Embryonic facial prominence (tissue), 1 donor: Measurements from ENCODE around the gene C1orf87.
"Not testable (repeated sequence)": the region's sequence is repeated elsewhere in the genome, so short reads cannot be mapped to it uniquely, and the experiment has no call there.

Experiments
- DNase-seq: peaks from one replicate; pipeline ENCODE4 v3.0.0-alpha.2; 2016; ENCODE audit errors: extremely low spot score

C1orf87 gene

DNA sequence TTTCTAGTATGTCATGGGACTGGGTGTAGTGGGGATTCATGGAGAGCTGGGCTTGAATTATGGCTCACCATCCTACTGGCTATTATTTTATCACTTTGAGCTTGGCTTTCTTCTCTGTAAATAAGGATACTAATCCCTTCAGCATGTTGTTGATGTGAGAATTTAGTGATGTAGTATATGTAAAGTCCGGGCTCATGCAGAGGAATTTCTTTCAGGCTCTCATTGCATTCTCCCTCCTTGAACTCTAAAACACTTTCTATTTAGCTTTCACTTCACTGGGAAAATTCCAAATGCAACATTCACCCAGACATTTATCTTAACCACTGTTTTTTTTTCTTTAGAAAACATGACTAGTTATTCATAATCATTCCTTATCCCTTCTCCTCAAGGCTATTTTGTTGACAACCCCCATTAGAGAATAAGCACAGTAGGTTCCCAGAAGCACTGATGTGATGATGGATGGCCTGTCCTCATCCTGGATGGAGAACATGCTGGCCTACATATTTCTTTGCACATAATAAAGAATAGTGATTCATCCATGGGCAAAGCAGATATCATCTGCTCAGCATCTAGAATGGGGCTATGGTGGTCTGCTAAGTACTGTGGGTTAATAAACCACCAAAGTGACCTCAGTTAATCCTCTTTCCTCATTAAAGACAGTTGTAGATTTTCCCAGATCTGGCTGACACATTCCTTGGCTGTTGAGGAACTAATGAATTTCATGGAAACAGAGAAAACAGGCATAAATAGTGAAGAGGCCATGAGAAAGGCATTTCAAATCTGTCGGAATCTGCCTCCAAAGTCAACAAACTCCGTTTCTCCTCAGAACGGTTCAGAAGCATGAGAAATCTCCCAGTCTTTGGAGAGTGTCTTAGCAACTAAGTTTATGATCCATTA lies 79.0 kb downstream of the C1orf87 start:
- DNase-seq, result no peak

DNA sequence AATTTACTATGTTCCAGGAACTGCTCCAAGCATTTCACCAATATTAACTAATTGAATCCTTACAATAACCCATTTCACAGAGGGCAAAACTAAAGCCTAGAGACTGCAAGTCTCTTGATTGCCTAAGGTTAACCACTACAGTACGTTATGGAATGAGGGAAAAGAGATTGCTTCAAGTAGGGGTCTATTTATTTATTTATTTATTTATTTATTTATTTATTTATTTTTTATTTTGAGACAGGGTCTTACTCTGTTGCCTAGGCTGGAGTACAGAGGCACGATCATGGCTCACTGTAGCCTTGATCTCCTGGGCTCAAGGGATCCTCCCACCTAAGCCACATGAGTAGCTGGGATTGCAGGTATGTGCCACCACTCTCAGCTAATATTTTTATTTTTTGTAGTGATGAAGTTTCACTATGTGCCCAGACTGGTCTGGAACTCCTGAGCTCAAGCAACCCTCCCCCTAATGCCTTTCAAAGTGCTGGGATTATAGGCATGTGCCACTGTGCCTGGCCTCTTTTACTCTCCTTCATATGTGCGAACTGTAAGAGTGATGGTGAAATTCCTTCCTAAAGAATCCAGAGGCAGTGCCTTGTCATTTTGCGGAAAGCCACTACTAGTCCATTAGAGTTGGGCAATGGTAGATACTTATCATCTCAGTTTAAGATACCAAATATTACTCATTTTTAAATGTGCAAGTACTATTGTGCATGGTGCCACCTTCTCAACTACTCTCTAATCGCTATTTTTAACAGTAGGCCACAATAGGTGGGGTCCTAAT lies 81.3 kb downstream of the C1orf87 start:
- DNase-seq, result no peak

DNA sequence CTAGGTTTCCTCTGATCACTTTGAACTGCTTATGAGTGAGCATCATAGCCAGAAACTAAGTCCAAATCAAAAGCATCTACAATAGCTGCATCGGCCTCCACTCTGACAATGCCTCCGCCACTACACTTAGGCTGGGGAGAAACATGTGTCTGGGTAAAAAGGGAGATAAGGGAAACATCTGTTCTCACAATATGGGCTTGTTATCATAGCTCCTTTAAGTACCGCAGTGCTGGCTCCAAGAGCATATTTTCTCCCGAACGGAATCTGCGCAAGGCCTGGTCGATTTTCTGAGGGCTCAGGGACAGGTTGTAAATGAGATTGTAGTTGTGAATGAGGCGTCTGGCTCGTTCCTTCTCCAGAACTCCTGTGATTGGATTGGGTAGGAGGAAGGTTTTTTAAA lies 83.1 kb downstream of the C1orf87 start:
- DNase-seq, result no peak

DNA sequence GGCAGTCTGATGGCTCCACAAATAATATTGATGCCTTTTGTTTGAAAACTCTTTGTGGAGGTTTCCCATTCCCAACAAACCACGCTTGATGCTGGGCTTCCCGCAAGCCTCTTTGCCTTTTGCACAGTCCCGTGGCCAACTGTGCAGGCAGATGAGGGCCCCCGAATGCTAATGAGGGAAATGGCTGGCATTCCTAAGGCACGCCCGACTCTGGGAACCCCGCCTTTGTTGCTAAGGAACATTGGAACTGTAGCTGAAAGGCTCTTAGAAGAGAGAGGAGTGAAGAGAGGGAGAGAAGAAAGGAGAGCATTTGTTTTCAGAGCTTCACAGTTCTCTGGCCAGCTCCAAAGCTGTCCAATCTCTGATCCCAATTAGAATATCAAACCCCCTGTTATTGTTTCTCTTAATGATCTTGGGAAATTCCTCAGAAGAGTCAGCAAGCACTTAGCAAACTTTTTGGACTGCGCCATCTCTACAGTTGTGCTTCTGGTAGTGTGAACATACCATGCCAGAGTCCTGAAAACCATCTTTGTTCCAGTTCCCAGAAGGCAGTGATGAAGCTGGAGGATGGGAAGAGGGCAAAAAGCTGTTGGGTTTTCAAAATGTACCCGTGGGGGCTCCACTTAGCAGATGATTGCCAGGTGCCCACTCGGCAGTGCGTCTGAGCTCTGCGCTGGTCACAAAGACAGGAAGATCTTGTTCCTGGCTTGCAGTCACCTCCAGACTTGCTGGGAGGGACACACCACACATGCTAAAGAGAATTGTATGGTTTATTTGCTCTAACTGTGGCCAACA lies 86.9 kb downstream of the C1orf87 start:
- DNase-seq, result peak; percentile 53

DNA sequence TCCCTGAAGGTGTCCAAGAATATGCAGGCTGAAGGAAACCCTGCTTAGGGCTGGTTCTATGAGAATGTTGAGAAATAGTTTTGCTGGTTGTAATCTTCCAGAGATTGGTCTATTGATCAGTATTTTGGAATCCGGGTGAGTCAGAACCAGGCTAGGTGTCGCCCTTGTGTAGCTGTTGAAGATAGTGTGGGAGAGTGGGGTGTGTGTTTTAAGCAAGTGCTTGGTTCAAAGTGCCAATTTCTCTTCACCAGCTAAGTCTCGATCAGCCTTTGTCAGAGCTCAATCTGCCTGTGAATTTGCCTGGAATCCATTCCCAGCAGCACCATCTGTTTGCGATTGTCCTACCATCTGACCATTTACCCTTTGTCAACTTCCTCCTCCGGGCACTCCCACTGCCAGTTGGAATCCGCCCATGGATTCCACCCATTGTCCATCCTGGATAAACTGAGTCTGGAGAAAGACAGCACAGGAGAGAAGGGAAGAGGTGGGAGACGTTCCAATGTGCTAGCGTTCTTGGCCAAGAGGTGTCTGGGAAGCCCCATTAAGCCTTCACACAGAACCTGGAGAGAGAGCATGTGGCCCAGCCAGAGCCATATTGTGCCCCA lies 87.6 kb downstream of the C1orf87 start:
- DNase-seq, result no peak

DNA sequence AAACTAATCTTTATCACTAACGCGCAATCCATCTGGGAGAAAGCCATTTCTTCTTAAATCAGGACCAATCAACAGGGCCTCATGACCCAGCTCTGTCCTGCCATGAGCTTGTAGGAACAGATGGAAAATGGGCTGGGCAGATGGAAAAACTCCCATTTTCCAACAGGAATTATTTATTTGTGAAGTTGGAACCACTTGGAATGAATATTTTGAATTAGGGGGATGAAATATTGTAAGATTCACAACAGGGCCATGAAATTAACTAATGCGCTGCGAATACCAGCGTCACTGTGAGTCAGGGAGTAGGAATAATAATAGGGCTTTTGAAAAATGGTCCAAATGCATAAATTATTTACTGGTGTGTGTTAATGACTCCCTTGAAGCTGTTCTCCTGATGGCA lies 93.9 kb downstream of the C1orf87 start:
- no peak for DNase-seq

DNA sequence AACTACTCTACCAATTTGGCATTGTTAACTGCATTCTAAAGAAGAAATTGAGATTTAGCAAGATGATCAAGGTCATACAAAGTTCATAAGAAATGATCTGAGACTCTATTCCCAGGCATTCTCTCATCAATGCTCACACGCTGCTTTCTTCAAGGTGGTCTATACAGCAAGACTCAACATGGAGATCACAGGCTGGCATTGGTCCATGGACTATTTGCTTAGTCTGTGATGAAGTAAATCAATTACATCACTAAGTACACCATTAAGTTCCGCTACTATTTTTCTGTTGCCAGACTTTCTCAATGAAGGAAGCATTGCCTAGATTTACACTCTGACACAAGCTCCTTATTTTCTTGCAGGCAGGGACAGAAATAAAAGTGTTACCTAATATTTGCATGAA lies 95.1 kb downstream of the C1orf87 start:
- DNase-seq, result no peak

DNA sequence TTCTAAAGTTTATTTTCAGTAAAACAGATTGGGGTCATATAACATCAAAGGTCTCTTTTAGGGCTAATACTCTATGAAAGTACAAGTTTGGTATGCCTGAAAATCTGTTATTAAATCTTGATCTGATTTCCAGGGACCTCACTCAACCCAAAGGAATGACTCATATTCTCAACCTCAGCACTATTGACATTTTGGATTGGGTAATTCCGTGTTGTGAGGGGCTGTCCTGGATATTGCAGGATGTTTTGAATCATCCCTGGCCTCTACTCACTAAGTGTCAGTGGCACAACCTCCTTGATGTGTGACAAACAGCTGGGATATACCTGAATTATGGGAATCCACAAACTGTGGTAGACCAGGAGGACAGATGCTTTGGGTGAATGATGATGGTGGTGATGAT lies 95.5 kb downstream of the C1orf87 start:
- DNase-seq, result no peak

DNA sequence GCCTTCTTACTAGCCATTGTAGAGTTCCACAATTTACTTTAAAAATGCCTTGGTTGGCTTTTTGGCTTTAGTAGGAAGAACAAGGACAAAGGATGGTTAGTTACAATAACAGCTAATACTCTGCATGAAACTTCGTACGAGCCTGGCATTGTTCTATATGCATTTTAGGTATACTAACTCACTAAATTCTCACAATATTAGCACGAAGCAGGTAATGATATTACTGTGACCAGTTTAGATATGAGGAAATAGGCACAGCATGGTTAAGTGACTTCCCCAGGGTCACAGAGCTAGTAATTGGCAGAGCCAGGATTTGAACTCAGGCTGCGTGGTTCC lies 96.5 kb downstream of the C1orf87 start:
- DNase-seq, result no peak

DNA sequence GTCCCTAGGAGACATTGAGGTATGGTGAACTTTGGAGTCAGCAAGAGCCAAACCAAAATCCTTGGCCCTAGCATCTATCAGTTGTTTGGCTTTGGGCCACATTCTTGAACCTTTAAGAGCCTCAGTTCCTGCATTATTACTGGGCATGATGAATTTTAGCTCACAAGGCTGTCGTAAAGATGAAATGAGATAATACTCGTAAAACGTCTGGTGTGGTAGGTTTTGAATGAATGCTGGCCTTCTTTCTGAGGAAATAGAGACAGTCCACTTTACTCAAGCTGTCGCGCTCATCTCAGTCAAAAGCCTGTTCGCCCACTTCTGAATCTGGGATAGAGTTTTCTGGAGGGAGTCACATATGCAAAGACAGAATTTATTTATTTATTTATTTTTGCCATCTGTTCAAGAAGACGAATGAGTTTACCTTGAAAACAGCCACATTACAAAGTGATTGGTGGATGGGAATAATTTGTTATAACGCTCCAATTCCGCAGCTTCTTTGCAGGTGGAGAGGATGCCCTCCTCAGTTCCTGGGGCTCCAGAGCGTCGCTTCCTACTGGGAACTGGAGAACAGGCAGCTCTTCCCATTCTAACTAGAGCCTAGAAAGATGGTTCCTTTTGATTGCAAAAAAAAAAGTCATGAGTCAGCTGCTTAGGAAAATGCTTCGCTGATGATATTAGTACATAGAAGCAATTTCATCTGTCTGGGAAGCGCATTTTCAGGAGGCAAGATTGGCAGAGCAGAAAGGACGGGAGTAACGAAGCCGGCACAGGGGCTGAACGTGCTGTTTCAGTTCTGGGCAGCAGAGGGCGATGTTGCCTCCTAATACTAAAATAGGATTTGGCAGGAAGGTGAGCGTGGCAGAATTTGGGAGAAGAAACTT lies 97.1 kb downstream of the C1orf87 start:
- DNase-seq, result peak; percentile 68

DNA sequence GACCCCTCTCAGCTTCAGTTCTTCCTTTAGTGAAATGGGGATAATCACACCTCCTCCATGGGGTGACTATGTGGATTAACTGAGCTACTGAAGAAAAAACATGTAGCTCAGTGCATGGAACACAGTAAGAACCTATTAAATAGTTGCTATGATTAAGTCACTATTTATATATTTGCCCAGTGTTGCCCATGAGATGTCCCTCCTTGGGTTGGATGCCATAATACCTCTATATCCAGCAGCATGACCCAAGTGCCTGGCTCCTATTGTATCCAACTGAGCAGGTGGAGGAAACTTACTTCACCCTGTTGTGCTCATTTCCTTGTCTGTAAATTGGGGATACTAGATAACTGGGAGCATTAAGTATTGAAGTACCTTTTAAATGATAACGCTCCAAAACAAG lies 99.9 kb downstream of the C1orf87 start:
- no peak for DNase-seq

DNA sequence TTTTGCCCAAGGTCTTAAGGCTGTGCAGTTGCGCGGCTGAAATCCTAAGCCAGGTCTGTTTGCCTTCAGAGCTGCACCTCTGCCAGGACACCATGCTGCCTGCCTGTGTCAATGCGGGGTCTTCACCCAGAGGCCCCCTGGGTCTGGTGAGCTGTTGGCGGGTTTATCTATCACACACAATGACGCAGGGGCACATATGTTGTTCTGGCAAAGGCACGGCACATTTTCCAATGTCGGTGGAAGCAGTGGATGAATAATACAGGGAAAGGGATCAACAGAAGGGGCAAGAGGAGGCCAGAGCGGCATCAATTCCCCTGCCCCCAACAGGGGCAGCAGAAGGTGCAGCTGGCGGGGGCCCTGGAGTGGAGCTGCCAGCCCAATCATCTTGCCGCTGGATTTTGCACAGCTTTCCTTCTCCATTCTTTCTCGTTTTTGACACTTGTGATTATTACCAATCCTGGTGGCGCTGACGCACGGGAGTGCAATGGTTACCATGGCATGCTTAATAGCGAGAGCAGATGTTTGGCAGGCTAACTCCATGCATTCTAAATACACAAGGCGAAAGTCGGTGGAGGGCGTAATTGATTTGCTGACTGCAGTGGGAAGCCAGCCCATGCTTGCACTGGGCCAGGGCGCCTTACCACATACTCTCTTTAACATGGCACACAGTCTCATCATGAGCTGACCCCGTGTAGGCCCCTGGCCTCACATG lies 101.2 kb downstream of the C1orf87 start:
- peak; percentile 25 for DNase-seq

DNA sequence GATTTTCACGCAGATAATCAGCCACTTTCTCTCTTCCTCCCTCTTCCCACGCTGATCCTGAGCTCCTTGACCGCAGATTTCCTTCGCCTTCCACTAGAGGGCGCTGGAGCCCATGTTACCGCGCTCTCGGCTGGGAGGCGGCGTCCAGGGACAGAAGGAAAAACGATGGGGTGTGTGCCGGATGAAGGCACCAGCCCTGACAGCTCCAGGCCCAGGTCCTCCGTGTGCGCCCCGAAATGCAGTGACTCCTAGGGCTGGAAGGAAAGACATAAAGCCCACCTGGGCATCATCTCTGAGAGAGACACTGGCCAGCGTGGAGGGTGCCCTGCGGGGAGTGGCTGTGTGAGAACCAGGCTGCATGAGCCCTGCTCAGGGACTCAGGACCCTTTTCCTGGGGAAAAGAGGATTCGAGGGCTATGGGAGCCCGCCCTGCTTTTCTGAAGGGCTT lies 102.1 kb downstream of the C1orf87 start:
- peak; percentile 75 for DNase-seq

DNA sequence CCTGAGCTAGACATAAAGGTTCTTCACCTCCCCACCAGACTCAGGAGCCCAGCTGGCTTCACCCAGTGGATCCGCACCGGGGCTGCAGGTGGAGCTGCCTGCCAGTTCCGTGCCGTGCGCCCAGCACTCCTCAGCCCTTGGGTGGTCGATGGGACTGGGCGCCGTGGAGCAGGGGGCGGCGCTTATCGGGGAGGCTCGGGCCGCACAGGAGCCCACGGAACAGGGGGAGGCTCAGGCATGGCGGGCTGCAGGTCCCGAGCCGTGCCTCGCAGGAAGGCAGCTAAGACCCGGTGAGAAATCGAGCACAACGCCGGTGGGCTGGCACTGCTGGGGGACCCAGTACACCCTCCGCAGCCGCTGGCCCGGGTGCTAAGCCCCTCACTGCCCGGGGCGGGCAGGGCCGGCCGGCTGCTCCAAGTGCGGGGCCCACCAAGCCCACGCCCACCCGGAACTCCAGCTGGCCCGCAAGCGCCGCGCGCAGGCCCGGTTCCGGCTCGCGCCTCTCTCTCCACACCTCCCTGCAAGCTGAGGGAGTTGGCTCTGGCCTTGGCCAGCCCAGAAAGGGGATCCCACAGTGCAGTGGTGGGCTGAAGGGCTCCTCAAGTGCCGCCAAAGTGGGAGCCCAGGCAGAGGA lies 103.9 kb downstream of the C1orf87 start:
- not testable (repeated sequence) for DNase-seq

DNA sequence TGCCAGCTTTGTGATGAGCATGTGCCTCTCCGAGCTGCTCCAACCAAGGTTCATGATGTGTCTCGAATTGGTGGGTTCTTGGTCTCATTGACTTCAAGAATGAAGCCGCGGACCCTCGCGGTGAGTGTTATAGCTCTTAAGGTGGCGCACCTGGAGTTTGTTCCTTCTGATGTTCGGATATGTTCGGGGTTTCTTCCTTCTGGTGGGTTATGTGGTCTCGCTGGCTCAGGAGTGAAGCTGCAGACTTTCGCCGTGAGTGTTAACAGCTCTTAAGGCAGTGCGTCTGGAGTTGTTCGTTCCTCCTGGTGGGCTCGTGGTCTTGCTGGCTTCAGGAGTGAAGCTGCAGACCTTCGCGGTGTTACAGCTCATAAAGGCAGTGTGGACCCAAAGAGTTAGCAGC lies 104.8 kb downstream of the C1orf87 start:
- not testable (repeated sequence) for DNase-seq

DNA sequence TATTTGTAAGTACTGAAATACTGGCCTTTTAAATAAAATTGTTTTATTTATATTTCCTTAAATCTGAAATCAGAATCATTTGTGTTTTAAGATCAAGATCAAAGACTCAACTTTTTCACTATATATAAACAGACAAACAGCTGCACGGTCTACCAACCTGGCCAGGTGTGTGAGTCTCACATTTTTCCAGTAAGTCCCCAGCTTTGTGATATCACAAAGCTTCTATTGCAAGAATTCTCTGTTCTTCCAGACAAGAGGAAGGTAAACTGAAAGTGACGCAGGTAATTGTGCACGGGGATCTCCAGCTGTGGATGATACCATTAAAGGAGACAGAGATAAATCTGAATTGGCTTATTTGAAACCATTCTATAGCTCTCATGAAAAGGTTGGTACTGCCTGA lies 105.8 kb downstream of the C1orf87 start:
- no peak for DNase-seq

DNA sequence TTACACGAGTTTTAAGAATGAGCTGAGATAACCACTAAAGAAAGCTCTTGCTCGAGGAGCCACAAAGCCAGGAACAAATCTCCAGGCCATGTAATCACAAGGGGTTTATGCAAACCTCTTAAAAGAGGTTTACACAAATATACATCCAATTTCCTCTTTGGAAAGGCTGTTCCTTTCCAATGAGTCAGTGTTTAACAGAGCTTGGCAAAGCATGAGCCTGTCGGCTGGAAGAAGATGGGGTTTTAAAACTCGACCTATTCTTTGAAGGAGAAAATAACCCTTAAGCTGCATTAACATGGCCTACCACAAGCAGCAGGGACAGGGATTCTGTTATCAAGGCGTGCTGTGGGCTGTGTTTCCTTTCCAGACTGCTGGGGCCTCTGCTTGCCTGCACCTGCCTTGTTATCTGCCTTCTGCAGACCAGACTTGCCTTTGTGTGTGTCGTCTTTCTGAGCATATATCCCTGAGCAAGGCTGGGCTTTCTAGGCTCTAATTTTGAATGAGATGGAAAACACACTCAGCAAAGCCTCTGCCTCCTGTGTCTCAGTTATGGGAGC lies 106.4 kb downstream of the C1orf87 start:
- DNase-seq, result no peak

DNA sequence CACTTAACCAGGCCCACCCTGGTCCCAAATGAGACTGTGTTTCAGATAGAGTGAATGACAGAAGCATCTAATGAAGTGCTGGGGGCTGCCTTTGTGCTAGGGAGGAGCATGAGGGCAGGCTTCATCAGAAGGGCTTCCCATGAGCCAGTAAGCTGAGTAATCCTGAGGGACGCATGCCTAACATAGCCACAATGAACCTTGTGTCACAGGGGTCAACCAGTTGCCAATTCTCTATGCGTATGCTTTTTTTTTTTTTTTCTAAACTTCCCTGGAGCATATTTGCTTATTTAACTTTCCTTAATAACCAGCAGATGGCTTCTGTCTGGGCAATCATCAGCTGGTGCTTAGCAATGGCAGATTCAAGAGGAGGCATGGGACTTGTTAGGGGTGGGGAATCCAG lies 121.5 kb downstream of the C1orf87 start:
- DNase-seq, result no peak

DNA sequence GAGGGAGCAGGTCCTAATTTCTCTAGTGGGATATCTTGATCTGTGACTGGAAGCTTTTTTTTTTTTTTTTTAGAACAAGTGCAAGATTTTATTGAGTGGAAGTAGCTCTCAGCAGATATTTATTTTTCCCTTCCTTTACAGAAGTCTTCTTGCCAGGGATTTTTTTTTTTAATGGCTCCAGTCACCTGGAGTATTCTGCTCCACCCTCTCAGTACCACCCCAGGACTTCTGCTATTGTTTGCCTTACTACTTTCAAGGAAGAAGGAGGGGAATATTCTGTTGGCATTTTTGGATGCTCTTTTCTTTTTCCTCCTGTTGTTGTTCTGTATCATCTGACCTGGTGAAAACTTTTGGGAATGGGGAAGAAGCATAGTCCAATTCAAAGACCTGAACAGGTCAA lies 123.9 kb downstream of the C1orf87 start:
- DNase-seq, result no peak
